ENCODE measurements around the gene EVX1.

EVX1 gene

DNA sequence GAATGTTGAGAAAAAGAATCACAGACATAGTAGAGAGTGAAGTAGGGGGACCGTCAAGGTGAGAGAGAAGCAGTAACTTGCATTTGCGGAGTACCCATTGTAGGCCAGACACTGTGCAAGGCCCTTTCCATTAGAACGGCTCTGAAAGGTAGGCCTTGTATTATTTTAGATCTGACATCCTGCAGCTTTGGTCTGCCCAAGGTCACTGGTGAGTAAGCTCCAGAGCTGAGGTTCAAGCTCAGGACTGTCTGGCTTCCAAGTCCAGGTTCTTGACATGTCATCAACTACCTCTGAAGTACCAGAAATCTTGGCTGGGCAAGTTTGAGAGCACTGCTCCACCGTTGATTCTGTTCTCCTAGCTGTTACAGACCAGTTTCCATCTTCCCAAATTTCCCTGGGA is 13.2 kb upstream of the EVX1 start:
- TF ChIP-seq, protein P1, sequence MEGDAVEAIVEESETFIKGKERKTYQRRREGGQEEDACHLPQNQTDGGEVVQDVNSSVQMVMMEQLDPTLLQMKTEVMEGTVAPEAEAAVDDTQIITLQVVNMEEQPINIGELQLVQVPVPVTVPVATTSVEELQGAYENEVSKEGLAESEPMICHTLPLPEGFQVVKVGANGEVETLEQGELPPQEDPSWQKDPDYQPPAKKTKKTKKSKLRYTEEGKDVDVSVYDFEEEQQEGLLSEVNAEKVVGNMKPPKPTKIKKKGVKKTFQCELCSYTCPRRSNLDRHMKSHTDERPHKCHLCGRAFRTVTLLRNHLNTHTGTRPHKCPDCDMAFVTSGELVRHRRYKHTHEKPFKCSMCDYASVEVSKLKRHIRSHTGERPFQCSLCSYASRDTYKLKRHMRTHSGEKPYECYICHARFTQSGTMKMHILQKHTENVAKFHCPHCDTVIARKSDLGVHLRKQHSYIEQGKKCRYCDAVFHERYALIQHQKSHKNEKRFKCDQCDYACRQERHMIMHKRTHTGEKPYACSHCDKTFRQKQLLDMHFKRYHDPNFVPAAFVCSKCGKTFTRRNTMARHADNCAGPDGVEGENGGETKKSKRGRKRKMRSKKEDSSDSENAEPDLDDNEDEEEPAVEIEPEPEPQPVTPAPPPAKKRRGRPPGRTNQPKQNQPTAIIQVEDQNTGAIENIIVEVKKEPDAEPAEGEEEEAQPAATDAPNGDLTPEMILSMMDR (IDR thresholded peaks at IDR 0.05; ENCODE audit: low read depth, low read length): no peak
- no peak overlapping the region for H3K4me3 ChIP-seq (ENCODE audit: low read depth, low read length)
- no peak for DNase-seq (ENCODE audit: low read depth, low spot score)
- in situ Hi-C loops (cut with HindIII; ENCODE audit: low sequenced_read_pairs): no loop called here

DNA sequence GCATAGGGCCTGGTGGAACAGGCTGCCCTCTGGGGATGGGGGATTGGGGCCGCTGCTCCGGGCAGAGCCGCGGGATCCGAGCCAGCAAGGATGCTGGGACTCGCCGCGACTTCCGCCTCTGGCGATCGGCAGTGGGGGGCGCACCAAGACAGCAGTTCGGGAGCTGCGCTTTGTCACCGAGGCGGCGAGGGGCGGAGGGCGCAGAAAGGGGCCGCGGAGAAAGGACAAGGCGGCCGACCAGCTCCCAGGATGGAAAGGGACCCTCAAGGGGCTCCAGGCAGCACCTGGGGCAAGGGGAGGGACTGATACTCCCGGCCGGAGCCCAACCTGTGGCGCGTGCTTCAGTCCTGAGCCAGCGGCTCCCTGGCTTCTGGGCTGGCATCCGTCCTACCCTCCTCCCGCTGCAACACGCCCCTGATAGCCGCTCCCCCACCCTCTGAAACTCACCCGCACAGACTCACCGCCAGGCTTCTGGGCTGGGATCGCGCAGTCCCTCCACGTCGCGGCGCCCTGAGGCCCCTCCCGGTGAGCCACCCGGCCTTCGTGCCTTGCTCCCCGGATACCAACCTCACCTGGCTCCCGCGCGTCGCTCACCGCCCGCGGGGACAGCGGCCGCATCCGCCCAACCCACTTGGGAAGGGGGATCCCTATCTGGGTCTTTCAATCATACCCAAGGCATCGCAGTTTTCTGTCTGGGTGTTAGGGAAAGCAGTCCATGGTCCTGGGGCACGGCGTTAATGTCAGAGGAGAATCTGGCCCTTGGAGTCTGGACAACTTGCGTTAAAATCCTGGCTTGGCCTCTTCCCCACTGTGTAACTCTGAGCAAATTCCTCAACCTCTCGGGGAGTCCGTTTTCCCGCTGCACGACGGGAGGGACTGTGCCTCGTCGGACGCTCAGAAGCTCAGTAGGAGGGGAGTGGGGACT is 7.0 kb upstream of the EVX1 start:
- in situ Hi-C loops (cut with HindIII; ENCODE audit: low sequenced_read_pairs): no loop called here

DNA sequence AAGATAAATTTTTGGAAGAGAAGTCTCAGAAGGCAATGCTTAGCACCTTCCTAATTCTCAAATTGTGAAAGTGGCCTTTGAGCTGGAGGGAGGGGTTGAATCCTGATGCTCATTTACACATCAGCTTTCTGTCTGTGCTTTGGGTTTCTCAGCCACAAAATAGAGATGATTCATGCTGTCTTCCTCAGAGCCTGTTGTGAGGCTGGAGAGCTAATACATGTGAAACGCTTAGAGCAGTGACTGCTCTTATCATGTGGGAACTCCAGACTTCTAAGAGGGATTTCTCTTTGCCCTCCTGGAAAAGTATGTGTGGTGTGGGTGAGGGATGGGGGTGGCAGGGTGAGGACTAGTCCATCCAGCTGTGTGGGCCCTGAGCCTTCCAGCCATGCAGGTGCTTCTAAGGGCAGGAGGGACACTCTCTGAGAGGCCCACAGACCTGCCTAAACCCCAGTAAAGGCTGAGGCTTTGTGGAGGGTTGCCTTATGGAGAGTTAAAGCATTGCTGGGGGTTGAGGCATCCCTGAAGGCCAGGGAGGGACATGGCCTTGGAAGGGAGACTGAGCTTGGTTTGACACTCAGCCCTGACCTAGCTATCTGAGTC is 4.8 kb upstream of the EVX1 start:
- H3K4me3 ChIP-seq (ENCODE audit: low read depth, low read length): no peak overlapping the region
- no peak for DNase-seq (ENCODE audit: low read depth, low spot score)
- TF ChIP-seq, protein P1 (IDR thresholded peaks at IDR 0.05; ENCODE audit: low read depth, low read length): no peak
- in situ Hi-C loops (cut with HindIII; ENCODE audit: low sequenced_read_pairs): no loop called here

More for the DNA sequence above, 7.0 kb upstream of the EVX1 start:
- no peak for DNase-seq (ENCODE audit: low read depth, low spot score)
- TF ChIP-seq, protein P1 (IDR thresholded peaks at IDR 0.05; ENCODE audit: low read depth, low read length): peak; percentile 29
- peak overlapping the region; percentile 21 for H3K4me3 ChIP-seq (ENCODE audit: low read depth, low read length)

- in situ Hi-C loops (cut with HindIII; ENCODE audit: low sequenced_read_pairs): no loop called here
- TF ChIP-seq, protein P1 (IDR thresholded peaks at IDR 0.05; ENCODE audit: low read depth, low read length): no peak
- no peak overlapping the region for H3K4me3 ChIP-seq (ENCODE audit: low read depth, low read length)
- DNase-seq (ENCODE audit: low read depth, low spot score): no peak
These were observed 3.6 kb upstream of the EVX1 start for GRCh38 chr7:27238979-27239386.

DNA sequence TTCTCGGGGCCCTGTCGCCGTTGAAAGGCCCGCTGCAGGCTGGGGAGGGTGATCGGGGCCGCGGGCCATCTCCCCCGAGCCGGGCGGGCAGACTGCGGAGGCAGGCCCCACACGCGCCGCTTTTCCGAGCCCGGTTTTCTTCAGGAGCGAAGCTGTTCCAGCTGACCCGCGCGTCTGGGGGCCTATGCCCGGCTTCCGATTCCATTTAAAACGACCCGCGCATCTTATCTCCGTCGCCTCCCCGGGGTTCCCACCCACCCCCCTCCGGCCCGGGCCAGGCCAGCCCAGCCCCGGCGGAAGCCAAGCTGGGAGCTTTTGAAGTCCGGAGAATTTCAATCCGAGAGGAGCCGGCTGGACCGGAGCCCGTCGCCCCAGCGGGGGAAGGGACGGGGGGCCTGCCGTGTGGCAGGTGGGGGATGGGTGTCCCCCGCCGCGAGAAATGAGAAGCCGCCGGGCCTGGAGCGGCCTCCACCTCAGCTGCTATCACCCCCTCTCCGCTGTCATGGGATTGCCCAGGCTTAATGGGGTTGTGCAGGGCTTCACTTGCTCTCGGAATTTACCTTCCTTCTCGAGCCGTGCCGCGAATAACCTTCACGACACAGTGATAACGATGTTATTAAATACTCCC is 3.1 kb upstream of the EVX1 start:
- no peak for DNase-seq (ENCODE audit: low read depth, low spot score)
- in situ Hi-C loops (cut with HindIII; ENCODE audit: low sequenced_read_pairs): no loop called here
- no peak overlapping the region for H3K4me3 ChIP-seq (ENCODE audit: low read depth, low read length)
- TF ChIP-seq, protein P1 (IDR thresholded peaks at IDR 0.05; ENCODE audit: low read depth, low read length): no peak

DNA sequence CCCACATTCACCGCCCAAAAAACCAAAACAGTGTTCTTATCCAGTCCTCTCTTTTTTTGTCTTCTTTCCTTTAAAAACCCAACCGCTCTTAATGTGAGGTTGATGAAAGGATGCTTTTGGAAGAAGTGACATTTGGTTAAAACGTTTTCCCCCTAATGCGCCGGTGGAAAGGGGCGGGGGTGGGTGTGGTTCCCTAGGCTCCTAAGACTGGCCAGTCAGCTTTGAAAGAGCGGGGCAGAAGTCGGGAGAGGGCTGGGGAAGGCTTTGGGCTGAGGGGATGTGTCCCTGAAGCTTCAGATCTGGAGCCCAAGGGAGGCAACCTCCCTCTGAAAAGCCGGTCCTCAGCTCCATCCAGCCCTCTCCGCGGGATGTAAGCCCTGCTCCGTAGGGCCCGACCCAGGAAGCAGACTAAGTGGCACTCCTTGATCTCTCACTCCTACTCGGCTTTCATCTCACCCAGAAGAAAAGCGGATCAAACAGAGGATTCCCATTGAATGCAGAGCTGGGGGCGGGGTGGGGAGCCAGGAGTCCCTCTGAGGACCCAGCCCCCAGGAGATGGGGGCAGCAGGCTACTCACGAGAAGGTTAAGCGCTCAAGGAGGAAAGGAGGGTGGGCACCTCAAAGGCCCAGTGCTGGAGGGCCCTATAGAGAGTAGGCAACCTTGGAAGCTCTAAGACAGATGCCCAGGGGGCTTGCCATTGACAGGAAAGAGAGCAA is 2.4 kb upstream of the EVX1 start:
- DNase-seq (ENCODE audit: low read depth, low spot score): no peak
- H3K4me3 ChIP-seq (ENCODE audit: low read depth, low read length): no peak overlapping the region
- TF ChIP-seq, protein P1 (IDR thresholded peaks at IDR 0.05; ENCODE audit: low read depth, low read length): no peak
- in situ Hi-C loops (cut with HindIII; ENCODE audit: low sequenced_read_pairs): no loop called here

Data from astrocyte of the spinal cord (primary cell).